HCT116 (cell line): ENCODE measurements around the gene CELSR3. TPM values are rescaled to one million over a fixed set of nuclear protein-coding genes. Genes with fewer than 3 reads are reported as not detected.

Experiments
- ATAC-seq: fragments of 200-7000 bp; cut with Tn5 transposase; 2 replicates; pipeline ENCODE4 v1.9.1; 2020; ENCODE audit warnings: mild to moderate bottlenecking, moderate library complexity
- BruUV-seq: library from RNA; stranded (reverse); fragments of 400-500 nt; replicated peaks from 2 replicates; lab custom pipeline; 2021; lab: Mats Ljungman, UMichigan
- CTCF ChIA-PET: fragments of 300-600 bp; sonication (Branson Sonifier 250); formaldehyde crosslinking; loops from one replicate; lab custom pipeline; 2021; ENCODE audit warnings: antibody characterized with exemption; lab: Charles Lee
- POLR2A ChIA-PET: fragments of 300-600, 350-600 bp; sonication (Branson Sonifier 250); formaldehyde crosslinking; loops from one replicate; lab custom pipeline; 2021; ENCODE audit warnings: antibody characterized with exemption; lab: Charles Lee
- RAD21 ChIA-PET, 2 experiments: fragments of 300-600 bp; sonication (Branson Sonifier 250); formaldehyde crosslinking; loops; one replicate each; lab custom pipeline; 2023; ENCODE audit warnings: low total read pairs in 2 of 2; ENCODE audit not compliant: uncharacterized antibody in 2 of 2, unreplicated experiment in 2 of 2, low non-redundant PET in 1 of 2; lab: Charles Lee
- DNase-seq: peaks from one replicate; pipeline ENCODE4 v3.0.0-alpha.2; 2010; ENCODE audit warnings: low read depth, low spot score
- H2AFZ ChIP-seq: fragments of 200-600 bp; shearing (Covaris generic), sonication (generic); 2 replicates; pipeline ENCODE4 v1.6.1; 2017; ENCODE audit warnings: low read depth, mixed run types, mixed read lengths, antibody characterized with exemption, low read length; ENCODE audit not compliant: poor library complexity, severe bottlenecking
- H3K27ac ChIP-seq: 2 replicates; pipeline ENCODE4 v1.5.1; 2012; ENCODE audit warnings: low read depth, low read length
- H3K27me3 ChIP-seq: fragments of 200-600 bp; sonication (generic); 2 replicates; pipeline ENCODE4 v1.6.1; 2016; ENCODE audit warnings: mixed run types, low read length, mixed read lengths; ENCODE audit not compliant: insufficient read depth
- H3K36me3 ChIP-seq, 2 experiments: fragments of 200-500 bp in 1 of 2; fragments of 200-600 bp in 1 of 2; sonication (Bioruptor generic) in 1 of 2; sonication (generic) in 1 of 2; 2 replicates each; pipeline versions ENCODE4 v1.5.1 to v1.6.1; 2014 to 2016; ENCODE audit warnings: low read length in 2 of 2, inconsistent platforms in 1 of 2, mixed read lengths in 1 of 2, mixed run types in 1 of 2; ENCODE audit not compliant: insufficient read depth in 2 of 2, control insufficient read depth in 1 of 2
- H3K4me1 ChIP-seq, 2 experiments: fragments of 200-600 bp in 1 of 2; sonication (generic) in 1 of 2; 2 replicates each; pipeline versions ENCODE4 v1.5.1 to v1.6.1; 2012 to 2017; ENCODE audit warnings: low read length in 2 of 2, inconsistent platforms in 1 of 2, mild to moderate bottlenecking in 1 of 2, mixed read lengths in 1 of 2, mixed run types in 1 of 2, moderate library complexity in 1 of 2; ENCODE audit not compliant: insufficient read depth in 2 of 2, control insufficient read depth in 1 of 2
- H3K4me2 ChIP-seq: fragments of 200-600 bp; sonication (generic); 2 replicates; pipeline ENCODE4 v1.6.1; 2017; ENCODE audit warnings: mixed run types, low read length, mixed read lengths
- H3K4me3 ChIP-seq, 2 experiments: fragments of 200-600 bp in 1 of 2; sonication (generic) in 1 of 2; replicated peaks in 1 of 2; 2 replicates each; pipeline ENCODE4 v1.5.1; 2011 to 2016; ENCODE audit warnings: low read length in 2 of 2, control low read depth in 1 of 2, low read depth in 1 of 2, mild to moderate bottlenecking in 1 of 2, mixed read lengths in 1 of 2, mixed run types in 1 of 2
- H3K79me2 ChIP-seq: fragments of 200-600 bp; sonication (generic); 2 replicates; pipeline ENCODE4 v1.6.1; 2017; ENCODE audit warnings: mild to moderate bottlenecking, mixed run types, low read length, moderate library complexity, mixed read lengths; ENCODE audit not compliant: insufficient read depth
- H3K9ac ChIP-seq: fragments of 200-600 bp; sonication (generic); 2 replicates; pipeline ENCODE4 v1.6.1; 2016; ENCODE audit warnings: low read length, mixed read lengths
- H3K9me2 ChIP-seq: fragments of 200-600 bp; sonication (generic), shearing (Covaris generic); 2 replicates; pipeline ENCODE4 v1.6.1; 2017; ENCODE audit warnings: mixed run types, mild to moderate bottlenecking, moderate library complexity; ENCODE audit not compliant: insufficient read depth
- H3K9me3 ChIP-seq, 2 experiments: fragments of 200-500 bp in 1 of 2; fragments of 200-600 bp in 1 of 2; sonication (Bioruptor generic) in 1 of 2; sonication (generic) in 1 of 2; 2 replicates each; pipeline ENCODE4 v1.6.1; 2014 to 2017; ENCODE audit warnings: low read length in 2 of 2, mixed read lengths in 2 of 2, inconsistent platforms in 1 of 2, low read depth in 1 of 2, mild to moderate bottlenecking in 1 of 2, mixed run types in 1 of 2, moderate library complexity in 1 of 2; ENCODE audit not compliant: control insufficient read depth in 1 of 2, insufficient read depth in 1 of 2
- H4K20me1 ChIP-seq: fragments of 200-600 bp; sonication (generic), shearing (Covaris generic); 2 replicates; pipeline ENCODE4 v1.6.1; 2017; ENCODE audit warnings: mixed run types, mild to moderate bottlenecking, moderate library complexity; ENCODE audit not compliant: insufficient read depth
- CBX3 ChIP-seq: IDR thresholded peaks from 2 replicates; pipeline ENCODE4 v1.6.1; 2012; ENCODE audit warnings: low read depth
- CEBPB ChIP-seq: IDR thresholded peaks from 2 replicates; pipeline ENCODE4 v1.6.1; 2012; ENCODE audit warnings: low read depth
- EGR1 ChIP-seq: IDR thresholded peaks from 2 replicates; pipeline ENCODE4 v1.6.1; 2012; ENCODE audit warnings: low read depth
- ELF1 ChIP-seq: IDR thresholded peaks from 2 replicates; pipeline ENCODE4 v1.6.1; 2012; ENCODE audit warnings: low read depth, borderline replicate concordance
- EZH2 ChIP-seq: fragments of 200-600 bp; sonication (generic); IDR thresholded peaks from 2 replicates; pipeline ENCODE4 v1.6.1; 2017; ENCODE audit warnings: antibody characterized with exemption, mixed run types
- EZH2phosphoT487 ChIP-seq: fragments of 200-600 bp; IDR thresholded peaks from 2 replicates; pipeline ENCODE4 v1.6.1; 2018; ENCODE audit warnings: antibody characterized with exemption, borderline replicate concordance
- FOSL1 ChIP-seq: IDR thresholded peaks from 2 replicates; pipeline ENCODE4 v1.6.1; 2012; ENCODE audit warnings: low read depth
- JUND ChIP-seq: IDR thresholded peaks from 2 replicates; pipeline ENCODE4 v1.6.1; 2012
- POLR2A ChIP-seq: IDR thresholded peaks from 2 replicates; pipeline ENCODE4 v1.7.0; 2011; ENCODE audit warnings: borderline replicate concordance; ENCODE audit not compliant: insufficient read depth, insufficient read length; ENCODE audit errors: extremely low read depth
- POLR2AphosphoS5 ChIP-seq: IDR thresholded peaks from 2 replicates; pipeline ENCODE4 v1.6.1; 2011; ENCODE audit warnings: mild to moderate bottlenecking, low read depth, low read length, moderate library complexity
- SIN3A ChIP-seq: IDR thresholded peaks from 2 replicates; pipeline ENCODE4 v1.6.1; 2012; ENCODE audit warnings: low read depth
- SP1 ChIP-seq: IDR thresholded peaks from 2 replicates; pipeline ENCODE4 v1.6.1; 2012; ENCODE audit warnings: low read depth
- TCF7L2 ChIP-seq: IDR thresholded peaks from 2 replicates; pipeline ENCODE4 v1.7.0; 2011; ENCODE audit warnings: borderline replicate concordance, inconsistent platforms; ENCODE audit not compliant: insufficient read depth, insufficient read length; ENCODE audit errors: extremely low read depth
- YY1 ChIP-seq: IDR thresholded peaks from 2 replicates; pipeline ENCODE4 v1.6.1; 2011; ENCODE audit warnings: low read length, low read depth, moderate library complexity, mild to moderate bottlenecking; ENCODE audit not compliant: insufficient replicate concordance; ENCODE audit errors: extremely low read depth
- ZNF274 ChIP-seq: fragments of 200-500 bp; sonication (Bioruptor generic); IDR thresholded peaks from 2 replicates; pipeline ENCODE4 v1.6.1; 2014; ENCODE audit warnings: mild to moderate bottlenecking, low read depth, low read length, inconsistent platforms
- intact Hi-C: fragments of 100-400 bp; cut with micrococcal nuclease; formaldehyde crosslinking; loops from 2 replicates; pipeline ENCODE4 v1.10.0; 2022
- total RNA-seq: library from RNA; stranded (reverse); gene quantifications from one replicate; pipeline ENCODE4 v1.2.1, GENCODE V29; 2021; ENCODE audit not compliant: unreplicated experiment
- TF ChIP-seq, protein P1 (sequence below), 3 experiments: fragments of 200-600 bp in 1 of 3; sonication (generic) in 1 of 3; IDR thresholded peaks in 2 of 3; conservative IDR thresholded peaks in 1 of 3; 2 replicates each; pipeline ENCODE4 v1.5.1; 2012 to 2017; ENCODE audit warnings: low read depth in 2 of 3, low read length in 2 of 3, antibody characterized with exemption in 1 of 3, borderline replicate concordance in 1 of 3, control low read depth in 1 of 3, mild to moderate bottlenecking in 1 of 3, mixed read lengths in 1 of 3, mixed run types in 1 of 3, moderate library complexity in 1 of 3; ENCODE audit not compliant: insufficient read depth in 1 of 3
- TF ChIP-seq, protein P2 (sequence below): IDR thresholded peaks from 2 replicates; pipeline ENCODE4 v1.6.1; 2012
- TF ChIP-seq, protein P3 (sequence below): IDR thresholded peaks from 2 replicates; pipeline ENCODE4 v1.6.1; 2011; ENCODE audit warnings: mild to moderate bottlenecking, low read length, moderate library complexity; ENCODE audit not compliant: insufficient replicate concordance; ENCODE audit errors: extremely low read depth

The CELSR3 gene
- total RNA-seq, 1 experiment from 2014 or later, result 7.8 TPM

GRCh38 chr3:48597408-48597800, 65.3 kb downstream of the CELSR3 start:
- Histone ChIP-seq H3K27me3 (no peaks in the 10 kb centered on the region), H3K9me2 (no peaks in the 10 kb centered on the region), H3K4me3 (no peak overlapping the region), H3K27ac (no peak overlapping the region), H3K9me3 (no peaks in the 10 kb centered on the region), H3K36me3 (peaks cover 11 to 38% of the 10 kb centered on the region in 2 experiments), H3K4me2 (no peak overlapping the region), H3K79me2 (no peaks in the 10 kb centered on the region), H2AFZ (no peak overlapping the region), H4K20me1 (no peaks in the 10 kb centered on the region), H3K9ac (no peak overlapping the region), H3K4me1 (peaks cover 11 to 21% of the 10 kb centered on the region in 2 experiments)
- ATAC-seq (no peak), DNase-seq (no peak)
- RAD21 ChIA-PET, result no interaction called here
- POLR2A ChIA-PET, result no interaction called here
- CTCF ChIA-PET, result interaction anchor here (1.7 kb wide), 1 partner anchor 38 kb away, joined by 6 read pairs; the partner anchor contains the start of gene SLC26A6
- TF ChIP-seq, protein P1, sequence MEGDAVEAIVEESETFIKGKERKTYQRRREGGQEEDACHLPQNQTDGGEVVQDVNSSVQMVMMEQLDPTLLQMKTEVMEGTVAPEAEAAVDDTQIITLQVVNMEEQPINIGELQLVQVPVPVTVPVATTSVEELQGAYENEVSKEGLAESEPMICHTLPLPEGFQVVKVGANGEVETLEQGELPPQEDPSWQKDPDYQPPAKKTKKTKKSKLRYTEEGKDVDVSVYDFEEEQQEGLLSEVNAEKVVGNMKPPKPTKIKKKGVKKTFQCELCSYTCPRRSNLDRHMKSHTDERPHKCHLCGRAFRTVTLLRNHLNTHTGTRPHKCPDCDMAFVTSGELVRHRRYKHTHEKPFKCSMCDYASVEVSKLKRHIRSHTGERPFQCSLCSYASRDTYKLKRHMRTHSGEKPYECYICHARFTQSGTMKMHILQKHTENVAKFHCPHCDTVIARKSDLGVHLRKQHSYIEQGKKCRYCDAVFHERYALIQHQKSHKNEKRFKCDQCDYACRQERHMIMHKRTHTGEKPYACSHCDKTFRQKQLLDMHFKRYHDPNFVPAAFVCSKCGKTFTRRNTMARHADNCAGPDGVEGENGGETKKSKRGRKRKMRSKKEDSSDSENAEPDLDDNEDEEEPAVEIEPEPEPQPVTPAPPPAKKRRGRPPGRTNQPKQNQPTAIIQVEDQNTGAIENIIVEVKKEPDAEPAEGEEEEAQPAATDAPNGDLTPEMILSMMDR (IDR thresholded peaks at IDR 0.05 in 2 of 3, conservative IDR thresholded peaks at IDR 0.05 in 1 of 3; ENCODE audit: borderline replicate concordance in 1 of 3, insufficient read depth in 1 of 3, low read depth in 2 of 3, low read length in 2 of 3), result no peak
- TF ChIP-seq POLR2AphosphoS5 (no peak), JUND (no peak), YY1 (no peak), EZH2phosphoT487 (no peak), EGR1 (no peak), TCF7L2 (no peak), FOSL1 (no peak), SP1 (no peak), CBX3 (no peak), POLR2A (no peak), ELF1 (no peak), CEBPB (no peak), SIN3A (no peak), EZH2 (no peak), ZNF274 (no peak)
- TF ChIP-seq, protein P2, sequence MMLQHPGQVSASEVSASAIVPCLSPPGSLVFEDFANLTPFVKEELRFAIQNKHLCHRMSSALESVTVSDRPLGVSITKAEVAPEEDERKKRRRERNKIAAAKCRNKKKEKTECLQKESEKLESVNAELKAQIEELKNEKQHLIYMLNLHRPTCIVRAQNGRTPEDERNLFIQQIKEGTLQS, result no peak
- TF ChIP-seq, protein P3, sequence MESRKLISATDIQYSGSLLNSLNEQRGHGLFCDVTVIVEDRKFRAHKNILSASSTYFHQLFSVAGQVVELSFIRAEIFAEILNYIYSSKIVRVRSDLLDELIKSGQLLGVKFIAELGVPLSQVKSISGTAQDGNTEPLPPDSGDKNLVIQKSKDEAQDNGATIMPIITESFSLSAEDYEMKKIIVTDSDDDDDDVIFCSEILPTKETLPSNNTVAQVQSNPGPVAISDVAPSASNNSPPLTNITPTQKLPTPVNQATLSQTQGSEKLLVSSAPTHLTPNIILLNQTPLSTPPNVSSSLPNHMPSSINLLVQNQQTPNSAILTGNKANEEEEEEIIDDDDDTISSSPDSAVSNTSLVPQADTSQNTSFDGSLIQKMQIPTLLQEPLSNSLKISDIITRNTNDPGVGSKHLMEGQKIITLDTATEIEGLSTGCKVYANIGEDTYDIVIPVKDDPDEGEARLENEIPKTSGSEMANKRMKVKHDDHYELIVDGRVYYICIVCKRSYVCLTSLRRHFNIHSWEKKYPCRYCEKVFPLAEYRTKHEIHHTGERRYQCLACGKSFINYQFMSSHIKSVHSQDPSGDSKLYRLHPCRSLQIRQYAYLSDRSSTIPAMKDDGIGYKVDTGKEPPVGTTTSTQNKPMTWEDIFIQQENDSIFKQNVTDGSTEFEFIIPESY, result no peak
- intact Hi-C loops, result no loop called here
- no TSS peak for BruUV-seq
